ENCODE measurements around the gene FBXL7.

Gene FBXL7

DNA sequence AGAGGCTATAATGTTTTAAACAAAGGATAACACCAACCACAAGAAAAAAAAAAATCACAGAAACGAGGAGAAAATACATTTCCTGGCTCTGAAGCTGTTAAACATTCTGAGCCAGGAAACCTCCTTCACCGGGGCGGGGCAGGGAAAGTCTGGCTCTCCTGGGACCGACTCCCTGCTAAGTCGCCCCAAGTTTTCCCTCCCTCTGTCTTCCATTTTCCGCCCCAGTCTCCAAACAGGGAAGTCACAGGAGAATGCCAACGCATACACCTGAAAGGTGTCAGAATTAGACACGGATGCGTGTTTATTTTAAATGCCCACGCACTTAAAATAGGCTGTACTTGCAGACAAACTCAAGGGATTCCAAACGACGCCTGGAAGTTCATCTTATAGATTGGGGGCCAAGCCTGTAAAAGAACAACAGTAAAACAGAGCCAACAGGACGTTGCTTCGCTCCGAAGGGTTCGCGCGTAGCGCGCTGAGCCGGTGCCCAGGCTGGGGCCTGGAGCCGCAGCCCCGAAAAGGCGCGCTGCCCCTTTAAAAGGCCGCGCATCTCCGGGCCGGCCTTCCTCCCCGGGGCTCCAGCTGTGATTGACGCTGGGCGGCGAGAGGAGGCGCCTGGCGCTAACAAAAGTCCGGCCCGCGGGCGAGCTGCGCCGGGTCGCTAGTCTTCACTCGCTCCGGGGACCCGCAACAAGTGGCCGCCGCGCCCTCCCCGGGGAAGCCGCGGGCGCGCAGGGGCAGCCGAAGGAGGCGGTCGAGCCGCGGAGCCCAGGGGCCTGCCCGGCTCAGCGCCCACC lies at the start of gene FBXL7:
Gene FBXL7, plus strand, starts transcription at position 653 of the 797 bp plus-strand sequence.
- DNase-seq, result no peak

DNA sequence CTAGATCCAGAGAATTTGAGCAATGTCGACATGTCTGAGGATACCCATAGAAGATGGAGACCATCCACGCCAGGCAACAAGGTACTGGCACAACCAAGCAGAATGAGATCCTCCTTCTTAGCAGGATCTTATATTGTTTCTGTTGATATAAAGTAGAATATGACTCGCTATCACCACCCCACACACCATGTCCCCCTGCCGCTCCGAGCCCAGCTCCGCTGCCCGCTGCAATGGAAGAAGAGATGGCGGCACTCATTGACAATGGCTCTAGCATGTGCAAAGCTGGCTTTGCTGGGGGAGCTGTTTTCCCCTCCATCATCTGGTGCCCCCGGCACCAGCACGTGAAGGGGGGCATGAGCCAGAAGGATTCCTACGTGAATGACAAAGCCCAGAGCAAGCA lies 49.5 kb upstream of the FBXL7 start:
- no peak for DNase-seq

DNA sequence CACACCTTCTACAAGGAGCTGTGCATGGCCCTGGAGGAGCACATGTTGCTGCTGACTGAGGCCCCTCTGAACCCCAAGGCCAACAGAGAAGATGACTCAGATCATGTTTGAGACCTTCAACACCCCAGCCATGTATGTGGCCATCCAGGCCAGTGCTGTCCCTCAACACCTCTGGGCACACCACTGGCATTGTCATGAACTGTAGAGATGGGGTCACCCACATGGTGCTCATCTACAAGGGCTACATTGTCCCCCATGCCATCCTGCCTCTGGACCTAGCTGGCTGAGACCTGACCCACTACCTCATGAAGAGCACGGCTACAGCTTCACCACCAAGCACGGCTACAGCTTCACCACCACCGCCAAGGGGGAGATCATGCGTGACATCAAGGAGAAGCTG lies 49.0 kb upstream of the FBXL7 start:
- DNase-seq, result no peak

DNA sequence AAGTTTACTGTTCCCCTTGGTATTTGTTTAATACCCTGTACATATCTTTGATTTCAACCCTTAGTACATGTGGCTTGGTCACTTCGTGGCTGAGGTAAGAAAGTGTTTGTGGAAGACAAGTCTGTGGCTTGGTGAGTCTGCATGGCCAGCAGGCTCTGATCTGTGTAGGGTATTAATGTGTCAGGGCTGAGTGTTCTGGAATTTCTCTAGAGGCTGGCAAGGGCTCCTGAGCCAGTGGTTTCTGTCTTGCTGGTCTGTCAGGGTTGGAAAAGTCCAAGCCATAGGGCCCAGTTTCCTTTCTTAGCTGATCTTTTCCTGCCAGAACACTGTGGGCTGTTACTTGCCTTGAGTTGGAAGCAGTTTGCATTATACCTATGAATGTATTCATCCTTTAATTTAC lies 48.0 kb upstream of the FBXL7 start:
- DNase-seq, result no peak

DNA sequence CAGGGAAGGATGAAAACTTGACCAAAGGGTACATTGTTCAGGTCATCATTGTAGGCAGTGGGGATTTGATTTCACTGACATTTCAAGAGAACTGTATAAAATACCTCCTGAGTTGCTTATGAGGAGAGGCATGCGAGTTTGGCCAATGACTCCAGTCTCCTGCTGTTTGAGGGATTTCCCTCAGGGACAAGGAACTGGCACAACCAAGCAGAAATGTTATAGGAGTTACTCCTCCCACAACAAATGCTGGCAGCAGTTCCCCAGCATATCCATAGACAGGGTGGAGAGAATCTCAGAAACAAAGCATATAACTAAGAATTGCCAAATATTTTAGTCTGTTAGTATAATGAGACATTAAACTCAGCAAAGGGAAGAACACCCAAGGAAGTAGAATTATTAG lies 47.2 kb upstream of the FBXL7 start:
- no peak for DNase-seq

DNA sequence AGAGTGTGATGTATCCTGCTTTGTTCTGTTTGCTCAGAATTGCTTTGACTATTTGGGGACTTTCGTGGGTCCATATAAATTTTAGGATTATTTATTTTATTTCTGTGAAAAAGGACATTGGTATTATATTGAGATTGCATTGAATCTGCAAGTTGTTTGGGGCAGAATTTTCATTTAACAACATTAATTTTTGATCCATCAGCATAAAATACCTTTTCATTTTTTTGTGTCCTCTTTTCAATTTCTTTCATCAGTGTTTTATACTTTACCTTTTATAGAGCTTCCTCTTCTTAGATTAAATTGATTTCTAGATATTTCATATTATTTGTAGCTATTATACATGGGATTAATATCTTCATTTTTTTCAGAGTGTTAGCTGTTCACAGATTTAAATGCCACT lies 40.8 kb upstream of the FBXL7 start:
- no peak for DNase-seq

GRCh38 chr5:15463231-15463980 lies 36.6 kb upstream of the FBXL7 start:
- no peak for DNase-seq

DNA sequence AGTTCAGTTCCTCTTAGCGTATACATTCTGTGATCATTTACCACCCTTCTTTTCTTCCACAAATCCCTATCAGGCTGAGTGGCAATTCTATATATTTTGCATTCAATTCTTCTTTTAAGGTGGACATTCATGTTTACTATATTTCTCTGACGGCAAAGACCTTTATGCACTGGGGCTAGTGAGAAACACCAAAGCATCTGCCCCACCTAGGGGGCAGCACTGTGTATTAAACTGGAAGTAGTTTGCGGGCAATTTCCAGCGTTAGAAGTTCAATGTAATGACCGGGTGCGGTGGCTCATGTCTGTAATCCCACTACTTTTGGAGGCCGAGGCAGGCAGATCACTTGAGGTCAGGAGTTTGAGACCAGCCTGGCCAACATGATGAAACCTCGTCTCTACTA lies 27.9 kb upstream of the FBXL7 start:
- DNase-seq, result no peak

DNA sequence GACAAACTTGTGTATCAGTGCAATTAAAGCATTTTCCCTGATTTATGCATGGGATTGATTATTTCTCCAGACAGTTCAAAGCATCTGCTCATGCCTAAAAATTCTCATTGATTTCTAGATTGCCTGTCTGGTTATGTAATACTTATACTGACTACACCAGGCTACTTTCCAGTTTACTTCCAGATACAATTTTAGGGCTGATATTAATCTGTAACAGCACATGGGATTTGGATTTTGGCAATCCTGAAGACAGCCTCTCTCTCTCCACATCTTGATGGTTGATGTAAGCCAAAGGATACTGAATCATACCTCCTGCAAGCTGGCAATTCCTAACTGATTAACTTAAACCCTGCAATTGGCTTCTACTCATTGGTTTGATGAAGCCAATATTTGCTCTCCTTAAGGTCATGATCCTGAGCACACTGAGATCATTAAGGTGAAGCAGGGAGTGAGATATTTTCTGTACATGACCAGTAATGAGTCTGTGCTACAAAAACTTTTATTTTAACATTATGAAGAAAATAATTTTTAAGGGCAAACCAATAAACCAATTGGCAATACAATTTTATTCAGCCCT lies 25.7 kb upstream of the FBXL7 start:
- no peak for DNase-seq

- no peak for DNase-seq
These were observed 24.6 kb upstream of the FBXL7 start for GRCh38 chr5:15475367-15475766.

- DNase-seq, result no peak
These were observed 23.0 kb upstream of the FBXL7 start for GRCh38 chr5:15476977-15477376.

- no peak for DNase-seq
These were observed 19.5 kb upstream of the FBXL7 start for GRCh38 chr5:15480436-15480835.

GRCh38 chr5:15483351-15484097 lies 16.5 kb upstream of the FBXL7 start:
- no peak for DNase-seq

GRCh38 chr5:15487228-15487627 lies 12.8 kb upstream of the FBXL7 start:
- no peak for DNase-seq

DNA sequence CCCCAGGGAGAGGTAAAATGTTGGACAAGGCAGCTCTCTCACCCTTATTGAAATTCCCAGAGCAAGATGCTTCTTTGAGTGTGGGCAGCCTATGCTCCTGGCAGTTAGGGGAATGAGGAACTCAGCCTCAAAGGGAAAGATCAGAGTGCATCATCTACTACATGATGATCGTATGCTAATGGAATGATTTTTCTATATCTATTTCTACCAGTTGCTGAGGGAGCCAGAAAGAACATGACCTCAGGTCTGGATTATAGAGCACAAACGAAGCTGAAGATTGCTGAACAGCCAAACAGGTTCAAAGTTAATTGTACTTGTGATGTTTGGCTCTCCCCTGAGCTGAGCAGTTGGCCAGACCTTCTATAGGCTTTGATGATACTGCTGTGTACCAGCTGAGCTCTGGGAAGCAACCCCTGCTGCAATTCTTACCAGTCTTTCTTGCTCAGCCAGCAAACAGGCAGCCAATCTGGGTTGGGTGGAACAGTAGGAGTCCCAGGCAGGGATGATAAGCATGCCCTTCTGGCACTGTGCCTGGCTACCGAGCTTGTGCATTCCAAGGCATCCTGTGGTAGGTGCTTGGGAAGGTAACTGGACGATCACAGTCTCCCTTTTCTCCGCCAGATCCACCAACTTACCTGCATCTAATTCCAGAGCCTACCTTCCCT lies 10.3 kb upstream of the FBXL7 start:
- no peak for DNase-seq

- DNase-seq, result no peak
These were observed 7.4 kb upstream of the FBXL7 start for GRCh38 chr5:15492545-15492944.

DNA sequence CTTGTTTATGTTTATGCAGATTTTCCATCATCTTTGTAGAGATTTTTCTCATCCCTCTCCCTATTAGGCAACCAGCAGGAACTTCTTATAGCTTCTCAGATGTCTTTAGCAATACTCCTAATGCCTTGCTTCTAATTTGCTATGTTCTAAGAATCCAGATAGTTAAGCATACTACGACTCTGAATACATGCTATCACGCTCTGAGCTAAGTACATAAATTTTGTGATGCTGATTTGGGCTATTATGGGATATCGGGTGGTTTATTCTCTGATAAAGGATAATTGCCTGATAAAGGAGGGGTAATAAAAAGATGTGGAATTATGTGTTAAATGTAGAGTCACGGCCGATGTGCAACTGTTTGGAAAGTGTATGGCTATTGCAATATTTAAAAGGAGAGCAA lies 6.5 kb upstream of the FBXL7 start:
- DNase-seq, result no peak

- no peak for DNase-seq
These were observed 5.0 kb upstream of the FBXL7 start for GRCh38 chr5:15495026-15495425.

GRCh38 chr5:15496886-15497285 lies 3.1 kb upstream of the FBXL7 start:
- no peak for DNase-seq

DNA sequence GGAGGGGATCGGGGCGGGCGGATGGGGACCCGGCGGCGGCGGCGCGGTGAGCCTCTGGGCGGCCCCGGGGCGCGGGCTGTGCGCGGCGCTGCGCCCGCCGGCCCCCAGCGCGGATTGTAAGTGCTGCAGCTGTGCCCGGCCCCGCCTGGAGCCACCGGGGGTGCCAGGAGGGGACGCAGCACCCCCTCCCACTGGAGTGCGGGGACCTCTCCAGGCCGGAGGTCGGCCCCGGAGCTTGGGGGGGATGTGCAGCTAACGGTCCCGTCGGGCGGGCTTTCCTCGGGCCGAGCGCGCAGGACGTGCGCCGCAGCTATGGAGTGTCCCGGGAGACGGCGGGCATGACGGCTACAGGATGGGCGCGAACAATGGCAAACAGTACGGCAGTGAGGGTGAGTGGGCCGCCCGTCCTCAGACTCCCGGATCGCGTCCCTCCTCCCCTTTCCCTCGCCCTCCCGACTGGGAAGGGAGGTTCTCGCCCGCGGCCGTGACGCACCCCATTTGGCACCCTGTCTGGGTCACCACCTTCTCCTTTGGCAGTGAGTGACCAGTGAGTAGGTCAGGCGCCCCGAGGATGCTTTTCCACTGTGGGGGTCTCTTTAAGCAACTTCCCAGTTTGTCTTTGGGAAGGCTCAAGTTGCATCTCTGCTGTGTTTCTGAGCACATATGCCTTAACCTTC lies 483 bp downstream of the FBXL7 start:
- no peak for DNase-seq

- DNase-seq, result no peak
These were observed 1.3 kb downstream of the FBXL7 start for GRCh38 chr5:15501091-15501791.

DNA sequence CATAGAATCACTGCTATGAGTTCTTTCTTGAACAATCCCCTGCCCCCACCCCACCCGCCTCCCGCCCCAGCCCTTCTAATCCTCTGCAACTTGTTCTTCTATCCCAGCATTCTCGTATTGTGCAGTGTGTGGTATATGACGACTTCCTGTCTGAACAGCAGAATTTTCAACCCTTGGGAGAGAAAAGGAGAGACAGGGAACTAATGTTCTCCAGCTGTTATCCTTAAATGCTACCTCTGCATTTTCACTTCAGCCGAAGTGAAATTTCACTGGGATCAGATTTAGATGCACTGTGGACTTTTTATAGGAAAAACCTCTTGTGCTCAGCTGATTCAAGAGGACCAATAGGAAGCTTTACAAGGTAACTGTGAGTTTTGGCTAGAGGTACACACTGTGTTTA lies 2.2 kb downstream of the FBXL7 start:
- DNase-seq, result no peak
